ENCODE measurements around the gene INPPL1.
A peak's percentile ranks its signal among the peaks of the same experiment; 100 is the strongest.
"Not testable (repeated sequence)": the region's sequence is repeated elsewhere in the genome, so short reads cannot be mapped to it uniquely, and the experiment has no call there.

Gene INPPL1, protein sequence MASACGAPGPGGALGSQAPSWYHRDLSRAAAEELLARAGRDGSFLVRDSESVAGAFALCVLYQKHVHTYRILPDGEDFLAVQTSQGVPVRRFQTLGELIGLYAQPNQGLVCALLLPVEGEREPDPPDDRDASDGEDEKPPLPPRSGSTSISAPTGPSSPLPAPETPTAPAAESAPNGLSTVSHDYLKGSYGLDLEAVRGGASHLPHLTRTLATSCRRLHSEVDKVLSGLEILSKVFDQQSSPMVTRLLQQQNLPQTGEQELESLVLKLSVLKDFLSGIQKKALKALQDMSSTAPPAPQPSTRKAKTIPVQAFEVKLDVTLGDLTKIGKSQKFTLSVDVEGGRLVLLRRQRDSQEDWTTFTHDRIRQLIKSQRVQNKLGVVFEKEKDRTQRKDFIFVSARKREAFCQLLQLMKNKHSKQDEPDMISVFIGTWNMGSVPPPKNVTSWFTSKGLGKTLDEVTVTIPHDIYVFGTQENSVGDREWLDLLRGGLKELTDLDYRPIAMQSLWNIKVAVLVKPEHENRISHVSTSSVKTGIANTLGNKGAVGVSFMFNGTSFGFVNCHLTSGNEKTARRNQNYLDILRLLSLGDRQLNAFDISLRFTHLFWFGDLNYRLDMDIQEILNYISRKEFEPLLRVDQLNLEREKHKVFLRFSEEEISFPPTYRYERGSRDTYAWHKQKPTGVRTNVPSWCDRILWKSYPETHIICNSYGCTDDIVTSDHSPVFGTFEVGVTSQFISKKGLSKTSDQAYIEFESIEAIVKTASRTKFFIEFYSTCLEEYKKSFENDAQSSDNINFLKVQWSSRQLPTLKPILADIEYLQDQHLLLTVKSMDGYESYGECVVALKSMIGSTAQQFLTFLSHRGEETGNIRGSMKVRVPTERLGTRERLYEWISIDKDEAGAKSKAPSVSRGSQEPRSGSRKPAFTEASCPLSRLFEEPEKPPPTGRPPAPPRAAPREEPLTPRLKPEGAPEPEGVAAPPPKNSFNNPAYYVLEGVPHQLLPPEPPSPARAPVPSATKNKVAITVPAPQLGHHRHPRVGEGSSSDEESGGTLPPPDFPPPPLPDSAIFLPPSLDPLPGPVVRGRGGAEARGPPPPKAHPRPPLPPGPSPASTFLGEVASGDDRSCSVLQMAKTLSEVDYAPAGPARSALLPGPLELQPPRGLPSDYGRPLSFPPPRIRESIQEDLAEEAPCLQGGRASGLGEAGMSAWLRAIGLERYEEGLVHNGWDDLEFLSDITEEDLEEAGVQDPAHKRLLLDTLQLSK

GRCh38 chr11:72224564-72225410 lies at the start of gene INPPL1:
INPPL1 (plus strand) TSS chr11:72224767; CDS start chr11:72224985, 218 bp downstream.
- H3K4me3 ChIP-seq (ENCODE audit: low read length), result peak within 1 kb of the TSS; percentile 90
- no peaks in the 10 kb centered on the region for H3K27me3 ChIP-seq (ENCODE audit: control insufficient read depth, insufficient read depth, low read length)
- peaks cover 14% of the 10 kb centered on the region for H3K4me1 ChIP-seq (ENCODE audit: control insufficient read depth, insufficient read depth, low read length)
- H3K9ac ChIP-seq (ENCODE audit: low read length), result peak within 1 kb of the TSS; percentile 75
- H3K36me3 ChIP-seq (ENCODE audit: control insufficient read depth, insufficient read depth, low read length), result peaks cover 14% of the 10 kb centered on the region
- H3K27ac ChIP-seq (ENCODE audit: low read depth, low read length), result peak within 1 kb of the TSS; percentile 86

DNA sequence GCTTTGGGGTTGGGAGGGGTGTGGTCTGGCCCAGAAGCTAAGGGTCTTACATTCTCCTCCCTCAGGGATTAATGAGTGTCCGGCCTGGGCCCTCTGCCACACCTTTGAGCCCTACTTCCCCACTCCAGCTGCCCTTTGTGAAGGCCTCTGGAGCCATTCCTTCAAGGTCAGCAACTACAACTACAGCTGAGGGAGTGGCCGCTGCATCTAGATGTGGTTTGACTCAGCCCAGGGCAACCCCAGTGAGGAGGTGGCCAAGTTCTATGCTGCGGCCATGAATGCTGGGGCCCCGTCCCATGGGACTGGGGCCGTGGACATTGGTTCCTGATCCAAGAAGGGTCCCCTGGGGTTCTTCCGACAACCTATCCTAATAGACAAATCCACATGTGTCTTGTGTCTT lies 46.9 kb upstream of the INPPL1 start:
- no peak overlapping the region for H3K9ac ChIP-seq (ENCODE audit: low read length)
- H3K4me1 ChIP-seq (ENCODE audit: control insufficient read depth, insufficient read depth, low read length), result no peaks in the 10 kb centered on the region
- no peak overlapping the region for H3K27ac ChIP-seq (ENCODE audit: low read depth, low read length)
- H3K4me3 ChIP-seq (ENCODE audit: low read length), result no peak overlapping the region
- H3K27me3 ChIP-seq (ENCODE audit: control insufficient read depth, insufficient read depth, low read length), result no peaks in the 10 kb centered on the region
- no peaks in the 10 kb centered on the region for H3K36me3 ChIP-seq (ENCODE audit: control insufficient read depth, insufficient read depth, low read length)

DNA sequence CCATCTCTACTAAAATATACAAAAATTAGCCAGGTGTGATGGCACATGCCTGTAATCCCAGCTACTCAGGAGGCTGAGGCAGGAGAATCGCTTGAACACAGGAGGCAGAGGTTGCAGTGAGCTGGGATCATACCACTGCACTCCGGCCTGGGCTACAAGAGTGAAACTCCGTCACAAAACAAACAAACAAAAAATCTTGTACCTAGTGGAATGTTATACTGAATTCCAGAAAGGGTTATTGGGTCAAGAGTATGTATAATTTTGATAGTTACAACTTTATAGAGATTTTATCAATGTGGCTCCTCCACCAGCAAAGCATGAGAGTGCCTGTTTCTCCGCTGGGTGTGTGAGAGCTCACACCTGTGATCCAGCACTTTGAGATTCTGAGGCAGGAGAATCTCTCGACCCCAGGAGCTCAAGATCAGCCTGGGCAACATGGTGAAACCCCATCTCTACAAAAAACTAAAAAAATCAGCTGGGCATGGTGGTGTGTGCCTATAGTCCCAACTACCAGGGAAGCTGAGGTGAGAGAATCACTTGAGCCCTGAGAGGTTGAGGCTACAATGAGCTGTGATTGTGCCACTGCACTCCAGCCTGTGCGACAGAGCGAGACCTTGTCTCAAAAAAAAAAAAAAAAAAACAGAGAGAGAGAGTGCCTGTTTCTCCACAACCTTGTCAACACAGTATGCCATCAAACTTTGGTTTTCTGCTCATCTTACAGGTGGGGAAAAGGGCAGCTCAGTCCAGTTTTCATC lies 45.3 kb upstream of the INPPL1 start:
- H3K27me3 ChIP-seq (ENCODE audit: control insufficient read depth, insufficient read depth, low read length), result no peaks in the 10 kb centered on the region
- no peak overlapping the region for H3K4me3 ChIP-seq (ENCODE audit: low read length)
- H3K9ac ChIP-seq (ENCODE audit: low read length), result no peak overlapping the region
- no peaks in the 10 kb centered on the region for H3K36me3 ChIP-seq (ENCODE audit: control insufficient read depth, insufficient read depth, low read length)
- H3K27ac ChIP-seq (ENCODE audit: low read depth, low read length), result no peak overlapping the region
- H3K4me1 ChIP-seq (ENCODE audit: control insufficient read depth, insufficient read depth, low read length), result no peaks in the 10 kb centered on the region

DNA sequence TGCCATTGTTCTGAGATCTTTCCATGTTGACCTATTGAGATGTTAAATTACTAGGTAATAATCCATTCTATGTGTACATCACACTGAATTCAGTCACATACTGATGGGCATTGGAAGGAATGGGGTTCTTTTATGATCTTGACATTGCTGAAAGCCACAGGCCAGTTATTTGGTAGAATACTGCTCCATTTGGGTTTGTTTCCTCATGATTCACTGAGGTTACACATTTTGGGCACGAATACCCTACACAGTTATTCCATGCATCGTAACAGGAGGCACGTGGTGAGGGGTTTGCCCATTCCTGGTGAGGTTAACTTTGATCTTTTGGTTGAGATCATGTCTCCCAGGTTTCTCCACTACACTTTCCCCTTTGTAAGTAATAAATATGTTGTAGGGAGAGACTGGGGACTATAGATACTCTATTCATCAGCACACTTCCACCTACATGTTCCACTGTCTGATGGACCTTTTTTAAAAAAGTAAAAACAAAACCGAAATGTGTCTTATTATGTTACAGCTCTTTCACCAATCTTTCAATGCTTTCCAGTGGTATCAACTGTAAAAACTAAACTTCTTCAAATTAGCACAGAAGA lies 44.7 kb upstream of the INPPL1 start:
- no peak overlapping the region for H3K9ac ChIP-seq (ENCODE audit: low read length)
- H3K36me3 ChIP-seq (ENCODE audit: control insufficient read depth, insufficient read depth, low read length), result no peaks in the 10 kb centered on the region
- no peak overlapping the region for H3K4me3 ChIP-seq (ENCODE audit: low read length)
- no peaks in the 10 kb centered on the region for H3K27me3 ChIP-seq (ENCODE audit: control insufficient read depth, insufficient read depth, low read length)
- H3K4me1 ChIP-seq (ENCODE audit: control insufficient read depth, insufficient read depth, low read length), result no peaks in the 10 kb centered on the region
- no peak overlapping the region for H3K27ac ChIP-seq (ENCODE audit: low read depth, low read length)

DNA sequence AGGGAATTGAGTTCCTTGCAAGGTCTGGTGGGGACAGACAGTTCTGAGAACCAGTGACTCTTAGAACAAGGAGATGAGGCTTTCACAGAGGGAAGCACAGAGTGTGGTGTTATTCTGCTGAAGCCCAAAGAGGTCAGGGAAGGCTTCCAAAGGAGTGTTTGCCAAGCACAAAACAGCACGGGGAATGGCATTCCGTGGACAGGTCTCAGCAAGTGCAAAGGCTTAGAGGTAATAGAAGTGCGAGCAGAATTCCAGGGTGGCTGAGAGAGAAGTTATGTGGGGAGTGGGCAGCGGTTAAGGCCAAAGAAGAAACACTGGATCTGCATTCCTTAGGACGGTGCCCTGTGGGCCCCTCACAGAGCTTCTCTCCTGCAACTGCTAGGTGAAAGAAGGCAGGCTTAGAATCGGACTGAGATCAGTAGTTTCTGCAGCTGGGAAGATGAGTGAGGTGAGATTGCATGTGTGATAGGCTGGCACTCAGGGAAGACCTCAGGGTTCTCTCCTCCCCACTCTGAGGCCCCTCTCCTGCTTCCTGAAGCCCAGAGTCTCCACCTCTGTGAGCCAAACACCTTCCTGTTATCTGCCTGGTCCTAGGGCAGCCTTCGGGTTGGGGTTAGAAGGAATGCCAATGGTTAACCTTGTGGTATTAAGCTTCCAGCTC lies 43.5 kb upstream of the INPPL1 start:
- H3K27me3 ChIP-seq (ENCODE audit: control insufficient read depth, insufficient read depth, low read length); H3K27ac ChIP-seq (ENCODE audit: low read depth, low read length); H3K4me3 ChIP-seq (ENCODE audit: low read length); H3K4me1 ChIP-seq (ENCODE audit: control insufficient read depth, insufficient read depth, low read length); H3K9ac ChIP-seq (ENCODE audit: low read length); H3K36me3 ChIP-seq (ENCODE audit: control insufficient read depth, insufficient read depth, low read length): not testable (repeated sequence)

DNA sequence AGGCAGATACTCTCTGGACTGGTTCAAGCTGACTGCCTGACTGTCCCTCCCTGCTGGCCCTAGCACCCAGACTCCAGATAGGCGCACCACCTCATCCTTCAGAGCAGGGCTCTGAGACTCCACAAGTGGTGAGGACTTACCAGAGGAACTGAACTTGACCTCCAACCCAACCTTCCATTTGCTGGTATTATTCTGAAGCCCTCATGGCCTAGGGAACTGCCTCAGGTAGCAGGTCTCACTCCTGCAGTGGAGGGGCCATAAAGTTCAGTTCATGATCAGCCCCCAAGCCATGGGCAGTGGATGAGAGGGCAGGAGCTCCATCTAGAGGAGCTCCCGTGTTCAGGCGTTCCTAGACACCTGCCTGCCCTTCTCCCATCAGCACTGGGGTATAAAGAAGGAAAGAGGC lies 43.0 kb upstream of the INPPL1 start:
- not testable (repeated sequence) for H3K36me3 ChIP-seq (ENCODE audit: control insufficient read depth, insufficient read depth, low read length); H3K27ac ChIP-seq (ENCODE audit: low read depth, low read length); H3K4me1 ChIP-seq (ENCODE audit: control insufficient read depth, insufficient read depth, low read length); H3K4me3 ChIP-seq (ENCODE audit: low read length); H3K9ac ChIP-seq (ENCODE audit: low read length); H3K27me3 ChIP-seq (ENCODE audit: control insufficient read depth, insufficient read depth, low read length)

DNA sequence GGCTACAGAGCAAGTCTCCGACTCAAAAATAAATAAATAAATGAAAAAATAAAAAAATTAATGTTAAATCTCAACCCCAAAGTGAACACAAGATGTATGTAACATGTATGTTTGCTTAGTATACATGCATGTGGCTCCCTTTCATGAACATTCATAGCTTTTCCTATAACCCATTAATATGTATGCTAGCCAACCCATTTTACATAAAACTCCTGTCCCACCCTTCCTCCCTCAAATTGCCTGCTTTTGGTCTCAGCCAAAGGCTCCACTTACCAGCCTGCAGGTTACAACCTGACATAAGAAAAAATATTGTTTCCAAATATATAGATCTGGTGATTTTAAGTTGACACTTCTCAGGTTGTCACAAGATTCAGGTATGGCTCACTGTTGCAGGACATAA lies 36.3 kb upstream of the INPPL1 start:
- Histone ChIP-seq H3K9ac (ENCODE audit: low read length) (no peak overlapping the region), H3K36me3 (ENCODE audit: control insufficient read depth, insufficient read depth, low read length) (no peaks in the 10 kb centered on the region), H3K27me3 (ENCODE audit: control insufficient read depth, insufficient read depth, low read length) (no peaks in the 10 kb centered on the region), H3K27ac (ENCODE audit: low read depth, low read length) (no peak overlapping the region), H3K4me3 (ENCODE audit: low read length) (no peak overlapping the region), H3K4me1 (ENCODE audit: control insufficient read depth, insufficient read depth, low read length) (peaks cover 2% of the 10 kb centered on the region)

- Histone ChIP-seq H3K36me3 (ENCODE audit: control insufficient read depth, insufficient read depth, low read length) (no peaks in the 10 kb centered on the region), H3K27ac (ENCODE audit: low read depth, low read length) (no peak overlapping the region), H3K4me3 (ENCODE audit: low read length) (no peak overlapping the region), H3K9ac (ENCODE audit: low read length) (no peak overlapping the region), H3K4me1 (ENCODE audit: control insufficient read depth, insufficient read depth, low read length) (peaks cover 2% of the 10 kb centered on the region), H3K27me3 (ENCODE audit: control insufficient read depth, insufficient read depth, low read length) (no peaks in the 10 kb centered on the region)
Measured at GRCh38 chr11:72189455-72190250, 34.9 kb upstream of the INPPL1 start.

- Histone ChIP-seq H3K27me3 (ENCODE audit: control insufficient read depth, insufficient read depth, low read length) (no peaks in the 10 kb centered on the region), H3K27ac (ENCODE audit: low read depth, low read length) (no peak overlapping the region)
Measured at GRCh38 chr11:72190631-72191071, 33.9 kb upstream of the INPPL1 start.

GRCh38 chr11:72191961-72192381 lies 32.6 kb upstream of the INPPL1 start, which contains the start of gene FOLR1:
FOLR1 (plus strand) TSS chr11:72192140; CDS start chr11:72192174, 34 bp downstream.
- Histone ChIP-seq H3K9ac (ENCODE audit: low read length) (no peak within 1 kb of the TSS), H3K4me1 (ENCODE audit: control insufficient read depth, insufficient read depth, low read length) (peaks cover 2% of the 10 kb centered on the region), H3K36me3 (ENCODE audit: control insufficient read depth, insufficient read depth, low read length) (no peaks in the 10 kb centered on the region), H3K27ac (ENCODE audit: low read depth, low read length) (no peak within 1 kb of the TSS), H3K4me3 (ENCODE audit: low read length) (no peak within 1 kb of the TSS), H3K27me3 (ENCODE audit: control insufficient read depth, insufficient read depth, low read length) (no peaks in the 10 kb centered on the region)

More at GRCh38 chr11:72190631-72191071, 33.9 kb upstream of the INPPL1 start:
- Histone ChIP-seq H3K9ac (ENCODE audit: low read length) (no peak overlapping the region), H3K36me3 (ENCODE audit: control insufficient read depth, insufficient read depth, low read length) (no peaks in the 10 kb centered on the region), H3K4me1 (ENCODE audit: control insufficient read depth, insufficient read depth, low read length) (peaks cover 2% of the 10 kb centered on the region), H3K4me3 (ENCODE audit: low read length) (no peak overlapping the region)
